A549 (cell line): ENCODE results near the gene CYP19A1. TPM values are rescaled to one million over a fixed set of nuclear protein-coding genes. Genes with fewer than 3 reads are reported as not detected.

Source experiments
- ATAC-seq, 2 experiments: fragments of 200-7000 bp in 1 of 2; fragments of >200 bp in 1 of 2; cut with Nextera tagmentation in 1 of 2; cut with Tn5 transposase in 1 of 2; 3 replicates each; pipeline versions ENCODE4 v1.8.0 to v1.9.1; 2018 to 2020; ENCODE audit warnings: mild to moderate bottlenecking in 1 of 2, moderate library complexity in 1 of 2
- CTCF ChIA-PET: fragments of 300-600 bp; sonication (Branson Sonifier 250); formaldehyde crosslinking; extraction: SDS; loops from one replicate; lab custom pipeline; 2021; ENCODE audit warnings: antibody characterized with exemption, inconsistent platforms; lab: Yijun Ruan, JAX
- POLR2A ChIA-PET: fragments of 350-600 bp; formaldehyde crosslinking; extraction: SDS; loops from one replicate; lab custom pipeline; 2021; ENCODE audit warnings: antibody characterized with exemption, inconsistent platforms; lab: Yijun Ruan, JAX
- DNase-seq, 2 experiments: peaks; one replicate each; pipeline versions ENCODE4 v3.0.0 to v3.0.0-alpha.2; 2011 to 2016; ENCODE audit warnings: low read depth in 1 of 2, low spot score in 1 of 2
- FAIRE-seq: peaks from 2 replicates; lab custom pipeline; 2011; peaks lifted over from hg19 to GRCh38; lab: Jason Lieb, UNC
- H3K27ac ChIP-seq, 2 experiments: fragments of >200 bp; sonication (Bioruptor Twin); formaldehyde crosslinking; 3 replicates each; pipeline ENCODE4 v1.5.1; 2016 to 2017
- H3K4me1 ChIP-seq: fragments of >200 bp; sonication (Bioruptor Twin); formaldehyde crosslinking; 3 replicates; pipeline ENCODE4 v1.6.1; 2016
- H3K4me2 ChIP-seq: fragments of >200 bp; sonication (Bioruptor Twin); formaldehyde crosslinking; 3 replicates; pipeline ENCODE4 v1.6.1; 2016
- H3K4me3 ChIP-seq: fragments of >200 bp; sonication (Bioruptor Twin); formaldehyde crosslinking; 3 replicates; pipeline ENCODE4 v1.5.1; 2016
- H3K9me3 ChIP-seq: fragments of >200 bp; sonication (Bioruptor Twin); formaldehyde crosslinking; 3 replicates; pipeline ENCODE4 v1.6.1; 2016
- CBX8 ChIP-seq: fragments of 200-600 bp; sonication (generic); IDR thresholded peaks from 2 replicates; pipeline ENCODE4 v1.6.1; 2016
- CEBPB ChIP-seq, 2 experiments: fragments of >200 bp in 1 of 2; sonication (Bioruptor Twin) in 1 of 2; formaldehyde crosslinking in 1 of 2; IDR thresholded peaks; 2 replicates each; pipeline ENCODE4 v1.6.1; 2012 to 2016
- CHD2 ChIP-seq: fragments of 150-350 bp; IDR thresholded peaks from 2 replicates; pipeline ENCODE4 v1.6.1; 2014; ENCODE audit warnings: low read length; ENCODE audit not compliant: partially characterized antibody
- CHD4 ChIP-seq: fragments of 200-600 bp; sonication (generic); IDR thresholded peaks from 2 replicates; pipeline ENCODE4 v1.6.1; 2016; ENCODE audit warnings: antibody characterized with exemption, mild to moderate bottlenecking, borderline replicate concordance
- CTCF ChIP-seq: fragments of >200 bp; sonication (Bioruptor Twin); formaldehyde crosslinking; IDR thresholded peaks from 3 replicates; pipeline ENCODE4 v1.5.1; 2016
- E2F6 ChIP-seq: IDR thresholded peaks from 2 replicates; pipeline ENCODE4 v1.6.1; 2012; ENCODE audit warnings: low read depth, borderline replicate concordance
- EHF ChIP-seq: fragments of 250-450 bp; sonication (Bioruptor Pico); IDR thresholded peaks from 2 replicates; pipeline ENCODE4 v1.5.0; 2020; ENCODE audit warnings: mild to moderate bottlenecking
- EHMT2 ChIP-seq: fragments of 200-600 bp; sonication (generic); IDR thresholded peaks from 2 replicates; pipeline ENCODE4 v1.6.1; 2016; ENCODE audit warnings: antibody characterized with exemption, low read depth, mild to moderate bottlenecking, moderate library complexity
- ELK1 ChIP-seq: fragments of 150-350 bp; IDR thresholded peaks from 2 replicates; pipeline ENCODE4 v1.6.1; 2014; ENCODE audit warnings: low read depth, mild to moderate bottlenecking, low read length
- FOSB ChIP-seq: fragments of 250-450 bp; sonication (Bioruptor Pico); IDR thresholded peaks from 2 replicates; pipeline ENCODE4 v1.5.0; 2020; ENCODE audit warnings: mild to moderate bottlenecking, moderate library complexity
- KDM1A ChIP-seq: fragments of 200-600 bp; sonication (generic); IDR thresholded peaks from 2 replicates; pipeline ENCODE4 v1.6.1; 2016; ENCODE audit warnings: low read depth, mild to moderate bottlenecking
- MAFK ChIP-seq: fragments of 450-650 bp; IDR thresholded peaks from 2 replicates; pipeline ENCODE4 v1.6.1; 2014; ENCODE audit not compliant: partially characterized antibody
- MAZ ChIP-seq: fragments of 150-350 bp; IDR thresholded peaks from 2 replicates; pipeline ENCODE4 v1.6.1; 2014; ENCODE audit warnings: antibody characterized with exemption, low read depth, low read length, borderline replicate concordance
- MYC ChIP-seq: IDR thresholded peaks from 2 replicates; pipeline ENCODE4 v1.6.1; 2012; ENCODE audit warnings: mild to moderate bottlenecking, inconsistent platforms, low read length, improper control_type of control experiment, borderline replicate concordance
- NFE2L2 ChIP-seq: fragments of 150-350 bp; conservative IDR thresholded peaks from 2 replicates; pipeline ENCODE4 v1.6.1; 2014; ENCODE audit warnings: low read length
- NPAS2 ChIP-seq: fragments of 250-450 bp; sonication (Bioruptor Pico); IDR thresholded peaks from 2 replicates; pipeline ENCODE4 v1.8.0; 2022; ENCODE audit warnings: mild to moderate bottlenecking, moderate library complexity, borderline replicate concordance
- NR3C1 ChIP-seq: fragments of >200 bp; sonication (Bioruptor Twin); formaldehyde crosslinking; IDR thresholded peaks from 3 replicates; pipeline ENCODE4 v1.6.1; 2017
- PBX3 ChIP-seq: IDR thresholded peaks from 2 replicates; pipeline ENCODE4 v1.6.1; 2012
- POLR2A ChIP-seq: IDR thresholded peaks from 2 replicates; pipeline ENCODE4 v1.6.1; 2012; ENCODE audit warnings: mild to moderate bottlenecking, low read length
- POLR2AphosphoS2 ChIP-seq: conservative IDR thresholded peaks from 2 replicates; pipeline ENCODE4 v1.6.1; 2012; ENCODE audit warnings: low read length, improper control_type of control experiment, inconsistent platforms
- RAD21 ChIP-seq, 2 experiments: fragments of >200 bp in 1 of 2; sonication (Bioruptor Twin) in 1 of 2; formaldehyde crosslinking in 1 of 2; IDR thresholded peaks in 1 of 2; conservative IDR thresholded peaks in 1 of 2; 2 replicates in 1 of 2; 3 replicates in 1 of 2; pipeline ENCODE4 v1.6.1; 2012 to 2018; ENCODE audit warnings: inconsistent platforms in 1 of 2
- RARB ChIP-seq: fragments of 250-450 bp; sonication (Bioruptor Pico); IDR thresholded peaks from 2 replicates; pipeline ENCODE4 v1.8.0; 2021; ENCODE audit warnings: mild to moderate bottlenecking, moderate library complexity
- RFX5 ChIP-seq: fragments of 450-650 bp; IDR thresholded peaks from 2 replicates; pipeline ENCODE4 v1.7.1; 2014; ENCODE audit warnings: antibody characterized with exemption, mild to moderate bottlenecking, moderate library complexity
- RNF2 ChIP-seq: fragments of 200-600 bp; sonication (generic); IDR thresholded peaks from 2 replicates; pipeline ENCODE4 v1.6.1; 2016; ENCODE audit warnings: low read depth, mild to moderate bottlenecking, antibody characterized with exemption, moderate library complexity, borderline replicate concordance
- SMC3 ChIP-seq: fragments of >200 bp; sonication (Bioruptor Twin); formaldehyde crosslinking; IDR thresholded peaks from 3 replicates; pipeline ENCODE4 v1.6.1; 2018; ENCODE audit warnings: inconsistent platforms
- SREBF2 ChIP-seq: fragments of 450-650 bp; IDR thresholded peaks from 2 replicates; pipeline ENCODE4 v1.6.1; 2014; ENCODE audit warnings: mild to moderate bottlenecking, moderate library complexity
- TFCP2L1 ChIP-seq: fragments of 250-450 bp; sonication (Bioruptor Pico); IDR thresholded peaks from 2 replicates; pipeline ENCODE4 v1.5.0; 2021; ENCODE audit warnings: mild to moderate bottlenecking
- TP53 ChIP-seq: fragments of 250-450 bp; sonication (Bioruptor Pico); IDR thresholded peaks from 2 replicates; pipeline ENCODE4 v1.5.0; 2021; ENCODE audit warnings: mild to moderate bottlenecking, moderate library complexity
- ZC3H11A ChIP-seq: fragments of 450-650 bp; IDR thresholded peaks from 2 replicates; pipeline ENCODE4 v1.6.1; 2014; ENCODE audit warnings: antibody characterized with exemption, mild to moderate bottlenecking
- ZFP36 ChIP-seq: fragments of 450-650 bp; IDR thresholded peaks from 2 replicates; pipeline ENCODE4 v1.6.1; 2014; ENCODE audit warnings: borderline replicate concordance; ENCODE audit not compliant: partially characterized antibody
- ZNF302 ChIP-seq: fragments of 250-450 bp; sonication (Bioruptor Pico); IDR thresholded peaks from 2 replicates; pipeline ENCODE4 v1.9.0; 2021; ENCODE audit warnings: inconsistent platforms, mild to moderate bottlenecking, moderate library complexity
- ZSCAN20 ChIP-seq: fragments of 250-450 bp; sonication (Bioruptor Pico); IDR thresholded peaks from 2 replicates; pipeline ENCODE4 v1.8.0; 2022; ENCODE audit warnings: mild to moderate bottlenecking, moderate library complexity
- WGBS: methylation state at CpG from one replicate; pipeline ENCODE4 v1.1.6; 2017; ENCODE audit errors: missing lambda C conversion rate; 5-methylcytosine and 5-hydroxymethylcytosine counted together
- polyA plus RNA-seq, 4 experiments: library from polyadenylated mRNA; depleted of rRNA in 3 of 4; stranded (reverse); fragments of >200 nt; fragmentation: RNase III in 1 of 4; extraction: RNeasy Plus Mini Kit Qiagen cat#74134 plus additional on column Dnase treatment in 1 of 4; gene quantifications; 2 replicates in 3 of 4; 3 replicates in 1 of 4; pipeline ENCODE4 v1.2.3, GENCODE V29; 2011 to 2017

CYP19A1 gene
- polyA plus RNA-seq, 2 of the 4 experiments (the other 2 are of a cell fraction) = 0.36 TPM; not detected in 1

- H3K4me2 ChIP-seq = no peak overlapping the region
- DNase-seq (no peak), FAIRE-seq (no peak), ATAC-seq (no peak)
- H3K4me3 ChIP-seq = no peak overlapping the region
- H3K4me1 ChIP-seq = peaks cover 14% of the 10 kb centered on the region
- no peak overlapping the region for H3K27ac ChIP-seq
- ChIA-PET POLR2A (no interaction called here), CTCF (interaction anchor here (1.6 to 9.7 kb wide), 3 partner anchors 70 to 170 kb away, joined by 3 to 106 read pairs (median 60); no protein-coding TSS in a partner anchor)
- TF ChIP-seq RNF2 = no peak
- no peak for TF ChIP-seq EHF (CRISPR knock-in tag)
- no peak for TF ChIP-seq SMC3
- TF ChIP-seq PBX3 = no peak
- TF ChIP-seq E2F6 = no peak
- no peak for TF ChIP-seq ZFP36
- TF ChIP-seq TP53 (CRISPR knock-in tag) = no peak
- no peak for TF ChIP-seq CHD4
- TF ChIP-seq POLR2A = no peak
- no peak for TF ChIP-seq CBX8
- TF ChIP-seq KDM1A = no peak
- TF ChIP-seq NFE2L2 = no peak
- H3K9me3 ChIP-seq = no peaks in the 10 kb centered on the region
- 64% methylated on average over 3 of the region's 3 CpGs for WGBS
Measured at GRCh38 chr15:51232581-51232980, 105.8 kb downstream of the CYP19A1 start.

GRCh38 chr15:51229907-51230330 lies 108.5 kb downstream of the CYP19A1 start:
- CTCF ChIA-PET = interaction anchor here (0.6 to 9.7 kb wide), 31 partner anchors 9 to 172 kb away, joined by 3 to 106 read pairs (median 5); no protein-coding TSS in a partner anchor
- no peak for FAIRE-seq
- DNase-seq = peak; percentile 19 to 35
- Histone ChIP-seq H3K27ac (no peak overlapping the region), H3K4me2 (no peak overlapping the region), H3K4me1 (peaks cover 14% of the 10 kb centered on the region), H3K9me3 (no peaks in the 10 kb centered on the region), H3K4me3 (no peak overlapping the region)
- WGBS = 70% methylated on average over 2 of the region's 2 CpGs
- ATAC-seq = peak in 1 of 2 experiments; percentile 53; a peak in 3 of 6 replicates
- TF ChIP-seq MAZ (no peak), CHD2 (no peak), ZNF302 (CRISPR knock-in tag) (no peak), TFCP2L1 (CRISPR knock-in tag) (no peak), CBX8 (no peak), CTCF (peak; percentile 48), POLR2A (no peak), SREBF2 (no peak), ELK1 (no peak), EHMT2 (no peak), E2F6 (no peak), RARB (CRISPR knock-in tag) (no peak), NR3C1 (no peak), NPAS2 (CRISPR knock-in tag) (no peak), ZC3H11A (no peak), FOSB (no peak), RAD21 (conservative IDR thresholded peaks at IDR 0.05 in 1 of 2, IDR thresholded peaks at IDR 0.05 in 1 of 2) (peak; percentile 64 to 71), MYC (no peak), POLR2AphosphoS2 (no peak), MAFK (no peak), SMC3 (peak; percentile 38), RFX5 (no peak), NFE2L2 (no peak), CEBPB (IDR thresholded peaks at IDR 0.05) (no peak), ZSCAN20 (CRISPR knock-in tag) (no peak)
- POLR2A ChIA-PET = no interaction called here
